ENCODE data around the gene GFY.

Gene GFY, protein sequence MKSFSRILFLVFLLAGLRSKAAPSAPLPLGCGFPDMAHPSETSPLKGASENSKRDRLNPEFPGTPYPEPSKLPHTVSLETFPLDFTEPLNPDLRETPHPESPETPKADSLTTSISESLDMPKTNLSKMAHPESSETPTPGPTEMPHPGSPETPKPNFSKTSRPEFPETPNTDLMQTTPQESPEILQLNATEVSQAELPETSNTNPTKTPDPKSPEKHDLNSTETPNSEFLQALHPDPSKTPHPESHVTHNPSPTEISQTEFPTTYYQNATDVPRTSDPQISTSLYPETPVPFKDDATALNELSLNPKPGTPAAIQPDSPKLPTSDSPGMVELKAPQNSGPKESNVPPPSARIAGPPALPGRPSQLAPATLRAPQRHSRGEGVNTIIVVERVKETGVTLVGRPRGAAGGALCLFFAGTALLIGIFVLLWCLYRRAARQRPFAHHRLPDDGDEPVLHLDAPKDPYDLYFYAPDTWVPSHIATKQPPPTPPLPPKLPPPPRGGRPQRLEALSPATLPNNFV

GRCh38 chr19:49425178-49425577 is at the start of gene GFY:
Gene GFY (plus strand): TSS chr19:49425388. CDS start chr19:49426431, 1,043 bp downstream.
- DNase-seq = no peak

DNA sequence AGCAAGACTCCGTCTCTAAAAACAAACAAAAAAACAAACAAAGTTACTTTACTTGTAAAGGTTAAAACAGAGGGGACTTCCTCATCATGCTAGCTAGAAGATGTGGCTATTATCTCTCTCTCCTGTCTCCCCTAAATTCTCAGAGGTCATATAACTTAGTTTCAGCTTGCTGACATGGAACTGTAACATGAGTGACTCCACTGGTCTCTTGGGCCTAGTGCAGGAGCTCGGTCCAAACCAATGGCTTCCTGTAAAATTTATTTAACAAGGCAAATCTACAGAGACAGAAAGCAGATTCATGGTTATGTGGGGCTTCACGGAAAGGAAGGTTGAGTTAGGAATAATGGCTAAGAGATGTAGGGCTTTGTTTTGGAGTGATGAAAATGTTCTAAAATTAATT is 46.7 kb upstream of the GFY start:
- DNase-seq = no peak

DNA sequence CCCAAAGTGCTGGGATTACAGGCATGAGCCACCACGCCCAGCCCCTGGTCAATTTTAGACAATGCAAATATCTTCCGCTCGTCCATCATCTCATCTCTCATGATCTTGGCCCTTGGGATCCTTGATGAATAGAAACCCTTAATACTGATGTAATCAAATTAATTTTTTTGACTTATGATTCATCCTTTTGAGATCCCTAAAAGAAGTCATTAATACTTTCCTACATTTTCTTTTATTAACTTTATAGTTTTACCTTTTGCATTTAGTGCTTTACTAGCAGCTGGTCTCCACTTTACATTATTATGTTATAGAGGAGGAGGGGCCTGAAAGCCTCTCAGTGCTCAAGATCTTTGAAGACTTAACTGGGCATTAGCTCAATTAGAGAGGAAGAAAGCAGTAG is 44.8 kb upstream of the GFY start:
- DNase-seq = no peak

DNA sequence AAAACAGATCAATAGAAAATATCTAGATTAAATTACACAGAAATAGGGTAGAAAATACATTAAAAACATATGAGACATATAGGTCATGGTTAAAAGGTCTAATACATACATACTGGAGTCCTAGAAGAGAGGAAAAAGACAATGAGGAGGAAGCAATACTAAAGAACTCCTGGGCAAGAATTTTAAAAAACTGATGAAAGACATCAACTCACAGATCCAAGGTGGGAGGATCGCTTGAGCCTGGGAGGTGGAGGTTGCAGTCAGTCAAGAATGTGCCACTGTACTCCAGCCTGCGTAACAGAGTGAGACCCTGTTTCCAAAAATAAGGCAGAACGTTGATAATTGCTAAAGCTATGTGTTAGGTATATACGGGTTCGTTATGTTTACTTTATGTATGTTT is 42.5 kb upstream of the GFY start:
- no peak for DNase-seq

GRCh38 chr19:49383599-49383998 is 41.6 kb upstream of the GFY start:
- DNase-seq = no peak

GRCh38 chr19:49387936-49388372 is 37.2 kb upstream of the GFY start, which contains the start of gene KASH5:
Gene KASH5 (plus strand): TSS chr19:49388249. CDS start chr19:49390884, 2,635 bp downstream.
- DNase-seq = no peak

GRCh38 chr19:49389406-49389805 is 35.8 kb upstream of the GFY start:
- DNase-seq = no peak

DNA sequence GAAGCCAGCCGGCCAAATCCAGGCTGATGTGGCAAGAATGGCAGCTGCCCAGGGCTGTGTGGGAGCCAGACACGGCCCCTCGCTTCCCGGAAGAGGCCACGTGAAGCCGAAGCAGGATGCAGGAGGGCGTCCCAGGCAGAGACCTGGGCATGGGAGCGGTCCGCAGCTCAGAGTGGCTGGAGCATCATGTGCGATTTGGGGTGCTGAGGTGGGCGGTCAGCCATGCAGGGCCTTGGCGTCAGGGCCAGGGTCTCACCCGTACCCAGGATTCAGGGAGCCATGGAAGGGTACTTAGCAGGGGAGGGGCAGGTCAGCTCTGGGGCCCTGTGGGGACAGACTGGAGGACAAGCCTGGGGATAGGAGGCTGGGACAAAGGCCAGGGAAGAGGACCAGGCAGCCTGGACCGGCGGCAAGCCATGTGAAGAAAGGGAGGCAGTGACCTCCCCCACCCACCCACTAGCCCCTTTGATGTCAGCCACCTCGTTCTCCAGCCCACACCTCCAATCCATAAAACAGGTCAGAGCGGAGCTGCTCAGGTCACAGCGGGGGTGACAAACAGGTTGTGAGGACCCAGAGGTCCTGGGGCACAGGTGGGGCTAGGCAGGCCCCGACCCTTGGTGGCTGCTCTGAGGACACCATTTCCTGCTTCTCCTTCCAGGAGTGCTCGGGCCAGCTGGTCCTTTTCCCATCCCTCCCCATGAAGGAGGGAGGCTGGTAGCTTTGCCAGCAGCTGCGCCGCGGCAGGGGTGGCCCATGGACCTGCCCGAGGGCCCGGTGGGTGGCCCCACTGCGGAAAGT is 34.9 kb upstream of the GFY start:
- no peak for DNase-seq

- DNase-seq = no peak
Observed at GRCh38 chr19:49390929-49391359, 34.2 kb upstream of the GFY start.

DNA sequence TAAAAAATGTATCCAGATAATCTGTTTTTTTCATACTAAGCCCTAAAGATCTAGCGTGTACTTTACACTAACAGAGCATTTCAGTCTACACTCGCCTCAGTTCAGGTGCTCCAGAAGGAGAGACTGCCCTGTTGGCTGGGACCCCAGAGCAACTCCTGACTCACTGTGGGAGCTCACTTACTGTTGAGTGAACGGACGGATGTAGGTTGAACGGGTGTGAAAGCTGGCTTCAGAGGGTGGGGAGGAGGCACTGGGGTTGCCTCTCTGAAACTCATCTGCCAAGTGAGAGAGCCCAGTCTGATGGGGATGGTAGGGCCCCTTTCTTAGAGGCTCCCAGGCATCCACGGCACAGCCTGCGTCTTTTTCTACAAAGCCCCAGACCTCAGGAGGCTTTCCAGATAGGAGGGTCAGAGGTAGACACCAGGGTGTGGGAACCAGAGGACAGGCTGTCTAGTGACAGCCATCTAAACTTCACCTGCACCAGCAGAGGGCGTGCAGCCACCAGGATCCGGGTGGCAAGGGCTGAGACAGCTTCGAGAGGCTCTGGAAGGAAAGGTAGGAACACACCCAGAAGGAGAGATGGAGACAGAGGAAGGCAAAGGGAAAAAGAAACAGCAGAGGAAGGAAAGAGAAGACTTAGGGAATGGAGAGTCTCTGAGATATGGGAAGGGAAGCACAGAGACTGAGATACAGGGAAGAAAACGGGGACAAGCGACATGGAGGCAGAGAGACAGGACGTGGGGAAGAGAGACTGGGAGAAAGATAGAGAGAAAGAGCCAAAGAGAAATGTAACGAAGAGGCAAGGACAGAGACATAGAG is 33.4 kb upstream of the GFY start:
- peak; percentile 61 for DNase-seq

DNA sequence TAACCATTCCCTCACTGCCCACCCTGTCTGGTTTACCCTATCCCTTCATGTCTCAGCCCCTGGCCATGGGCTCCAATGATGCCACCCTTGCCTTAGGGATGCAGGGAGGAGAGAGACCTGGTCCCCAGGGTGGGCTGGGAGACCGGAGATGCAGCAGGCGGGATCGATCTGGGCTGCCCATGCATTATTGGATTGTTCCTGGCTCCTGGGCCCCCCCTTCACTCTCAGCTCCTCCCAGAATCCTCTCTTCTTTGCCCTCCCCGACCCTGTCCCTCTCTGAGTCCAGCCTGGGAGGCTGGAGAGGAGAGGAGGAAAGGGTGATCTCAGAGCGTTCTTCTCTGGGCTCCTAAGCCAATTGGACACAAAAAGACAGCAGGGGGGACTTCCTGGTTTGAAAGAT is 31.3 kb upstream of the GFY start:
- DNase-seq = no peak

- DNase-seq = no peak
Observed at GRCh38 chr19:49395581-49396407, 29.4 kb upstream of the GFY start.

GRCh38 chr19:49396738-49397505 is 28.3 kb upstream of the GFY start:
- DNase-seq = no peak

- no peak for DNase-seq
Observed at GRCh38 chr19:49398001-49398615, 27.1 kb upstream of the GFY start.

- no peak for DNase-seq
Observed at GRCh38 chr19:49398931-49399330, 26.3 kb upstream of the GFY start.

DNA sequence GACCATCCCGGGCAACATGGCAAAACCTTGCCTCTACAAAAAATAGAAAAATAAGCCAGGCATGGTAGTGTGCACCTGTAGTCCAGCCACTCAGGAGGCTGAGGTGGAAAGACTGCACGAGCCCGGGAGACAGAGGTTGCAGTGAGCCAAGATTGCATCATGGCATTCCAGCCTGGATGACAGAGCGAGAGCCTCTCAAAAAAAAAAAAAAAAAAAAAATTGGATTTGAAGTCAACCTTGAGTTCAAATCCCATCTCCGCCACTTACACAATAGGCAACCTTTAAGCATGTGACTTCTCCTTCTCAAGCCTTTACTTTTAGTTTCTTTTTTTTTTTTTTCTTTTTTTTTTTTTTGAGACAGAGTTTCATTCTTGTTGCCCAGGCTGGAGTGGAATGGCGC is 25.2 kb upstream of the GFY start:
- no peak for DNase-seq

DNA sequence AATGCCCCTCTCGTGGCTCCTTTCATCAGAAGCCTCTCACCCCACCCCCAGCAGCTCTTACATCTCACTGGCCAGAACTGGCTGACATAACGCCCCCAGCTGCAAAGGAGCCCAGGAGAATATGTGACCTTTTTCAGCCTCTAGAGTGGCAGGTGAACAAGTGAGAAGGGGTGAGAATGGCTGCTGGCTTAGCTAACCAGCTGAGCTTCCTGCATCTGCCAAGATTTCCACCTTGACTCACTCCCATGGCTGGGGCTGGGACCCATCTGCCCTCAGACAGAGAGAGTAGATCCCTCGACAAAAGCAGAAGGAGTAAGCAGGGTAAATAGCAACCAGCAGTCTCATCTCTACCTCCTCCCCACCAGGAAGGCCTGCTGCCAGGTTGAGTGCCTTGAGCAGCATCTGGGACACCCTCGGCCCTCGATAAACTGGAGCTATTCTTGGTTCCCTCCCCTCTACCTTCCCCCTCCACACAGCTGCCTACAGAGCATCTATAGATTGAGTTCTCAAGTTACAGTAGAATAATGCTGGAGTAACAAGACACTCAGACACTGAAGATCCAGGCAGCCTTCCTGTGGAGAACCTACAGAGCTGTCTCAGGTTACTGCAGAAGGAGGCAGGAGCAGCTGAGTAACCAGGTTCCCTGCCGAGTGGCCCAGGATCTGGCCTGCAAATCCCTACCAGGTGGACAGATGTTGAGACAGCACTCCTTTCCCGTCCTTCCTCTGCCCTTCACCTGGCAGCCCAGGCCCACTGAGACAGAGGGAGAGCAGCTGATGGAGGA is 21.6 kb upstream of the GFY start:
- no peak for DNase-seq

DNA sequence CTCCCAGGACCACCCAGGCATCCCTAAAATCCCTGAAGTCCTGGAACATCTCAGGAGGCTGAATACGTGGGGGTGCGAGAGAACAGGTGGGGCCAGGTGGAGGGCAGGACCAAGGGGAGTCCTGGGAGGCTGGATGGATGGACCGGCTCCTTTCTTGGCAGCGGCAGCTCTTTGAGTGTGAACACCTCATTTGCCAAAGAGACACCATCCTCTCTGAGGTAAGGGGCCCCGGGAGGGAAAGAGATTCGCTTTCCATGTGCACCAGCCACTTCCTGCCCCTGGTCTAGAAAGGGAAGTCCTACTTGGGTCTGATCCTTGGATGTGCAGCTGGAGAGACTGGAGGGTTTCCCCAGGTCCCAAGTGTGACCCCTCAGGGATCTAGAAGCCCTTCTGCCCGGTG is 18.1 kb upstream of the GFY start:
- no peak for DNase-seq

- no peak for DNase-seq
Observed at GRCh38 chr19:49407482-49408015, 17.6 kb upstream of the GFY start.
